IMR-90 (cell line): Measurements from ENCODE around the gene TAOK1. TPM values are rescaled to one million over a fixed set of nuclear protein-coding genes. Genes with fewer than 3 reads are reported as not detected.

Experiments used
- ATAC-seq: fragments of 200-7000 bp; cut with Tn5 transposase; 2 replicates; pipeline ENCODE4 v1.9.1; 2020; ENCODE audit warnings: low read depth, mild to moderate bottlenecking, moderate library complexity
- BruUV-seq: library from RNA; stranded (reverse); fragments of 400-500 nt; replicated peaks from 2 replicates; lab custom pipeline; 2021; lab: Mats Ljungman, UMichigan
- CTCF ChIA-PET: fragments of 300-600 bp; formaldehyde crosslinking; extraction: SDS; loops from one replicate; lab custom pipeline; 2021; ENCODE audit warnings: antibody characterized with exemption; lab: Yijun Ruan, JAX
- POLR2A ChIA-PET: fragments of 300-600 bp; sonication (Branson Sonifier 250); formaldehyde crosslinking; loops from one replicate; lab custom pipeline; 2022; ENCODE audit warnings: antibody characterized with exemption; ENCODE audit not compliant: unreplicated experiment; lab: Charles Lee
- DNase-seq: peaks from one replicate; pipeline ENCODE4 v3.0.0; 2013
- H2AFZ ChIP-seq: replicated peaks from 2 replicates; pipeline ENCODE3; 2013; ENCODE audit warnings: low read length, mild to moderate bottlenecking; ENCODE audit not compliant: poor library complexity
- H2AK5ac ChIP-seq: 2 replicates; pipeline ENCODE4 v1.6.1; 2013; ENCODE audit warnings: low read depth, low read length, inconsistent platforms
- H2AK9ac ChIP-seq: replicated peaks from 2 replicates; pipeline ENCODE3; 2013; ENCODE audit warnings: mild to moderate bottlenecking, low read depth, low read length, moderate library complexity; ENCODE audit not compliant: poor library complexity
- H2BK120ac ChIP-seq: 2 replicates; pipeline ENCODE4 v1.6.1; 2013; ENCODE audit warnings: low read depth, low read length, inconsistent platforms
- H2BK15ac ChIP-seq: 3 replicates; pipeline ENCODE4 v1.6.1; 2013; ENCODE audit warnings: low read depth, low read length, inconsistent platforms
- H2BK20ac ChIP-seq: 2 replicates; pipeline ENCODE4 v1.6.1; 2013; ENCODE audit warnings: low read depth, mild to moderate bottlenecking, inconsistent platforms, low read length, moderate library complexity
- H2BK5ac ChIP-seq: 2 replicates; pipeline ENCODE4 v1.6.1; 2013; ENCODE audit warnings: mild to moderate bottlenecking, low read depth, low read length, inconsistent platforms; ENCODE audit not compliant: poor library complexity, severe bottlenecking
- H3K14ac ChIP-seq: replicated peaks from 2 replicates; pipeline ENCODE4 v1.6.1; 2013; ENCODE audit warnings: low read depth, low read length, inconsistent platforms
- H3K18ac ChIP-seq: 2 replicates; pipeline ENCODE4 v1.6.1; 2013; ENCODE audit warnings: low read depth, low read length, control low read depth
- H3K23ac ChIP-seq: 2 replicates; pipeline ENCODE4 v1.6.1; 2013; ENCODE audit warnings: low read depth, low read length, inconsistent platforms
- H3K27ac ChIP-seq: 2 replicates; pipeline ENCODE4 v1.5.1; 2013; ENCODE audit warnings: mild to moderate bottlenecking, control low read depth, low read length; ENCODE audit not compliant: insufficient read depth
- H3K27me3 ChIP-seq: 2 replicates; pipeline ENCODE4 v1.6.1; 2013; ENCODE audit warnings: low read length; ENCODE audit not compliant: control insufficient read depth, insufficient read depth
- H3K36me3 ChIP-seq: 2 replicates; pipeline ENCODE4 v1.6.1; 2013; ENCODE audit warnings: low read length, mixed read lengths; ENCODE audit not compliant: control insufficient read depth, insufficient read depth
- H3K4ac ChIP-seq: 2 replicates; pipeline ENCODE4 v1.6.1; 2013; ENCODE audit warnings: low read depth, low read length, inconsistent platforms
- H3K4me1 ChIP-seq: 2 replicates; pipeline ENCODE4 v1.6.1; 2013; ENCODE audit warnings: low read length, mixed read lengths; ENCODE audit not compliant: control insufficient read depth, insufficient read depth
- H3K4me2 ChIP-seq: 2 replicates; pipeline ENCODE4 v1.6.1; 2013; ENCODE audit warnings: low read depth, mild to moderate bottlenecking, control low read depth, low read length, moderate library complexity
- H3K4me3 ChIP-seq: 2 replicates; pipeline ENCODE4 v1.5.1; 2013; ENCODE audit warnings: low read depth, mild to moderate bottlenecking, control low read depth, low read length, moderate library complexity; ENCODE audit not compliant: insufficient read depth
- H3K56ac ChIP-seq: 2 replicates; pipeline ENCODE4 v1.6.1; 2013; ENCODE audit warnings: low read length, inconsistent platforms; ENCODE audit not compliant: insufficient read depth; ENCODE audit errors: extremely low read depth
- H3K79me1 ChIP-seq, 2 experiments: 2 replicates each; pipeline ENCODE4 v1.6.1; 2013; ENCODE audit warnings: low read length in 2 of 2, inconsistent platforms in 1 of 2, low read depth in 1 of 2
- H3K9ac ChIP-seq: 2 replicates; pipeline ENCODE4 v1.6.1; 2013; ENCODE audit warnings: low read depth, low read length, control low read depth
- H3K9me1 ChIP-seq: 2 replicates; pipeline ENCODE4 v1.6.1; 2013; ENCODE audit warnings: low read length, inconsistent platforms; ENCODE audit not compliant: insufficient read depth
- H3K9me3 ChIP-seq: 2 replicates; pipeline ENCODE4 v1.6.1; 2013; ENCODE audit warnings: low read length; ENCODE audit not compliant: control insufficient read depth, insufficient read depth
- H4K20me1 ChIP-seq: 2 replicates; pipeline ENCODE4 v1.6.1; 2013; ENCODE audit warnings: low read length, inconsistent platforms; ENCODE audit not compliant: insufficient read depth
- H4K5ac ChIP-seq: 2 replicates; pipeline ENCODE4 v1.6.1; 2013; ENCODE audit warnings: mild to moderate bottlenecking, low read depth, low read length, control low read depth
- H4K8ac ChIP-seq, 2 experiments: 2 replicates each; pipeline ENCODE4 v1.6.1; 2013; ENCODE audit warnings: low read depth in 2 of 2, low read length in 2 of 2, control low read depth in 1 of 2, inconsistent platforms in 1 of 2
- H4K91ac ChIP-seq: 2 replicates; pipeline ENCODE4 v1.6.1; 2013; ENCODE audit warnings: low read depth, low read length, inconsistent platforms; ENCODE audit not compliant: insufficient read depth
- MXI1 ChIP-seq: IDR thresholded peaks from 2 replicates; pipeline ENCODE4 v1.6.1; 2012; ENCODE audit warnings: low read depth, mild to moderate bottlenecking, low read length, moderate library complexity, borderline replicate concordance
- WGBS, 2 experiments: methylation state at CpG; one replicate each; pipeline versions ENCODE4 v1.1.5 to v1.1.7; 2013; ENCODE audit warnings: missing lambda C conversion rate in 2 of 2; ENCODE audit not compliant: insufficient read length in 1 of 2; ENCODE audit errors: extremely low coverage in 2 of 2; 5-methylcytosine and 5-hydroxymethylcytosine counted together
- dilution Hi-C: fragments of 300-500 bp; cut with HindIII; formaldehyde crosslinking; loops from one replicate; pipeline ENCODE4 v1.14.3; 2018; ENCODE audit warnings: low sequenced_read_pairs; ENCODE audit not compliant: unreplicated experiment
- in situ Hi-C: fragments of 300-500 bp; cut with MboI; formaldehyde crosslinking; loops from 3 replicates; pipeline ENCODE4 v1.14.3; 2019; ENCODE audit warnings: low sequenced_read_pairs, inconsistent platforms, mixed read lengths
- intact Hi-C: fragments of 100-400 bp; cut with micrococcal nuclease; formaldehyde crosslinking; loops from 2 replicates; pipeline ENCODE4 v1.10.0; 2022
- polyA plus RNA-seq, 3 experiments: library from polyadenylated mRNA; depleted of rRNA; stranded (reverse); fragments of >200 nt; gene quantifications; 2 replicates each; pipeline ENCODE4 v1.2.3, GENCODE V29; 2012; ENCODE audit warnings: low replicate concordance in 1 of 3
- total RNA-seq: library from RNA; depleted of rRNA; stranded (reverse); fragments of >200 nt; gene quantifications from 2 replicates; pipeline ENCODE4 v1.2.3, GENCODE V29; 2012

Gene TAOK1
- total and polyA plus RNA-seq, 2 of the 4 experiments (the other 2 are of a cell fraction), result 9.8 to 91.8 TPM

DNA sequence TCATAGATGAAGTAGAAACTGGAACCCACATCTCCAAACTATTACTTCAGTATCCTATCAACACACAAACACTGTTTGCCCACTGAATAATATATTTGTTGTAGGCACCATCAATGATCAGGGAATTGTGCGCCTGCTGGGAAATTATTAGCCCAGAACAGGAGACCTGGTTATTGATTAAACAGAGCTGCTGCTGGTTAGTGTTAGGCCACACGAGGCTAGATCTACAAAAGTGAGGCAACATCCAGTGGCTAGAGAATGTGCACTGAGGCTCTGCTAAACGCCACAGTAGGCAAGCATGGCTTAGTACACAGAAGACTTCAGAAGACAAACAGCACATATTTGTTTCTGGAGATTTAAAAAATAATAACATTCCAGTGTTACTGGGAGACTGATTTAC lies 165.7 kb downstream of the TAOK1 start:
- in situ Hi-C loops (no loop called here), dilution Hi-C loops (no loop called here), intact Hi-C loops (no loop called here)
- H4K5ac ChIP-seq, result no peak overlapping the region
- CTCF ChIA-PET, result interaction anchor here (1.0 to 1.5 kb wide), 2 partner anchors 14 to 186 kb away, joined by 3 to 4 read pairs (median 3); no protein-coding TSS in a partner anchor
- H3K27me3 ChIP-seq, result no peaks in the 10 kb centered on the region
- BruUV-seq, result no TSS peak
- no peak overlapping the region for H3K4me2 ChIP-seq
- no peak overlapping the region for H3K27ac ChIP-seq
- no peak overlapping the region for H2BK20ac ChIP-seq
- H4K20me1 ChIP-seq, result no peaks in the 10 kb centered on the region; the same call in 1 of the 2 replicates
- no peak overlapping the region for H2BK15ac ChIP-seq
- H3K9me3 ChIP-seq, result no peaks in the 10 kb centered on the region
- H2BK5ac ChIP-seq, result no peak overlapping the region
- no peak overlapping the region for H3K56ac ChIP-seq
- no peak overlapping the region for H2AK5ac ChIP-seq
- H3K36me3 ChIP-seq, result no peaks in the 10 kb centered on the region
- no peak overlapping the region for H4K8ac ChIP-seq
- no peak overlapping the region for H3K9ac ChIP-seq
- H4K91ac ChIP-seq, result no peak overlapping the region
- no peaks in the 10 kb centered on the region for H3K9me1 ChIP-seq
- TF ChIP-seq MXI1, result no peak
- H3K79me1 ChIP-seq, result 0 out of 4 replicates have a peak, but pooled peaks cover 0 to 3% of the 10 kb centered on the region in 2 experiments
- ATAC-seq (no peak), DNase-seq (no peak)
- H3K14ac ChIP-seq, result no peak overlapping the region
- H2AFZ ChIP-seq, result no peak overlapping the region
- H3K4ac ChIP-seq, result no peak overlapping the region
- H2AK9ac ChIP-seq, result no peak overlapping the region
- no peak overlapping the region for H3K18ac ChIP-seq
- WGBS, 2 experiments, result 100% methylated on average over 1 of the region's 3 CpGs; no CpG with 5 or more reads in 1 of the 2 experiments
- H3K4me3 ChIP-seq, result no peak overlapping the region
- no peak overlapping the region for H3K23ac ChIP-seq
- no peak overlapping the region for H2BK120ac ChIP-seq
- peaks cover 1% of the 10 kb centered on the region; the same call in 1 of the 2 replicates for H3K4me1 ChIP-seq
- POLR2A ChIA-PET, result no interaction called here
